B cell (primary cell): ENCODE measurements around the gene RNF157. TPM values are rescaled to one million over a fixed set of nuclear protein-coding genes. Genes with fewer than 3 reads are reported as not detected.

Experiments
- ATAC-seq: fragments of 200-7000 bp; cut with Tn5 transposase; one replicate; pipeline ENCODE4 v1.10.0; 2021; ENCODE audit warnings: low read depth, mild to moderate bottlenecking, moderate number of reproducible peaks, moderate library complexity
- CTCF ChIA-PET: fragments of 350-600 bp; sonication (Branson Sonifier 250); formaldehyde crosslinking; loops from one replicate; lab custom pipeline; 2021; ENCODE audit warnings: antibody characterized with exemption, inconsistent platforms; lab: Charles Lee
- POLR2A ChIA-PET: fragments of 350-600 bp; sonication (Branson Sonifier 250); formaldehyde crosslinking; loops from one replicate; lab custom pipeline; 2021; ENCODE audit warnings: antibody characterized with exemption; lab: Charles Lee
- DNase-seq: peaks from one replicate; pipeline ENCODE4 v3.0.0; 2013
- H2AFZ ChIP-seq: 2 replicates; pipeline ENCODE4 v1.6.1; 2012; ENCODE audit warnings: mild to moderate bottlenecking, low read depth, low read length; ENCODE audit not compliant: insufficient read depth, poor library complexity, severe bottlenecking
- H3K27ac ChIP-seq, 2 donors: 1 replicate in 1 of 2; 2 replicates in 1 of 2; pipeline ENCODE4 v1.5.1; 2012 to 2013; ENCODE audit warnings: low read length in 2 of 2, mild to moderate bottlenecking in 2 of 2, moderate library complexity in 1 of 2
- H3K27me3 ChIP-seq, 4 experiments: fragments of 200-600 bp in 1 of 4; sonication (generic) in 1 of 4; replicated peaks in 1 of 4; 1 replicate in 2 of 4; 2 replicates in 2 of 4; pipeline versions ENCODE4 v1.6.1 to v1.7.0; 2013 to 2016; ENCODE audit warnings: low read length in 3 of 4, mild to moderate bottlenecking in 2 of 4, mixed read lengths in 1 of 4, moderate library complexity in 1 of 4; ENCODE audit not compliant: insufficient read depth in 4 of 4, control insufficient read depth in 3 of 4; ENCODE audit errors: control extremely low read depth in 1 of 4
- H3K36me3 ChIP-seq, 2 experiments: replicated peaks in 1 of 2; 1 replicate in 1 of 2; 2 replicates in 1 of 2; pipeline versions ENCODE4 v1.6.1 to v1.7.1; 2013; ENCODE audit warnings: low read length in 1 of 2; ENCODE audit not compliant: insufficient read depth in 2 of 2, control insufficient read depth in 1 of 2; ENCODE audit errors: control extremely low read depth in 1 of 2, extremely low read depth in 1 of 2
- H3K4me1 ChIP-seq, 2 donors: fragments of 200-600 bp in 1 of 2; sonication (generic) in 1 of 2; 1 replicate in 1 of 2; 2 replicates in 1 of 2; pipeline versions ENCODE4 v1.5.1 to v1.6.1; 2013 to 2017; ENCODE audit warnings: low read length in 2 of 2; ENCODE audit not compliant: control insufficient read depth in 2 of 2, insufficient read depth in 2 of 2
- H3K4me2 ChIP-seq: replicated peaks from 2 replicates; pipeline ENCODE3; 2012; ENCODE audit warnings: mild to moderate bottlenecking, low read depth, low read length; ENCODE audit not compliant: poor library complexity, severe bottlenecking
- H3K4me3 ChIP-seq, 5 experiments: fragments of 200-600 bp in 1 of 5; sonication (generic) in 1 of 5; 1 replicate in 3 of 5; 2 replicates in 2 of 5; pipeline versions ENCODE4 v1.5.1 to v1.7.0; 2011 to 2016; ENCODE audit warnings: low read length in 4 of 5, mild to moderate bottlenecking in 4 of 5, low read depth in 2 of 5, control low read depth in 1 of 5, moderate library complexity in 1 of 5; ENCODE audit not compliant: insufficient read depth in 1 of 5; ENCODE audit errors: control extremely low read depth in 1 of 5, extremely low read depth in 1 of 5
- H3K79me2 ChIP-seq: fragments of 200-600 bp; sonication (generic); one replicate; pipeline ENCODE4 v1.6.0; 2016; ENCODE audit warnings: low read length; ENCODE audit not compliant: control insufficient read depth, insufficient read depth
- H3K9ac ChIP-seq: fragments of 200-600 bp; sonication (generic); 2 replicates; pipeline ENCODE4 v1.6.1; 2017; ENCODE audit warnings: mild to moderate bottlenecking, low read length, moderate library complexity
- H3K9me3 ChIP-seq, 3 donors: one replicate each; pipeline versions ENCODE4 v1.6.1 to v1.7.1; 2013; ENCODE audit warnings: low read length in 2 of 3; ENCODE audit not compliant: control insufficient read depth in 2 of 3, insufficient read depth in 1 of 3; ENCODE audit errors: control extremely low read depth in 1 of 3
- H4K20me1 ChIP-seq: 2 replicates; pipeline ENCODE4 v1.6.0; 2012; ENCODE audit warnings: mild to moderate bottlenecking, low read length; ENCODE audit not compliant: insufficient read depth, control insufficient read depth, poor library complexity, severe bottlenecking
- H3K27ac Mint-ChIP-seq: one replicate; pipeline ENCODE4 v1.8.0; 2021; ENCODE audit warnings: mixed read lengths
- H3K27me3 Mint-ChIP-seq: one replicate; pipeline ENCODE4 v1.8.0; 2021; ENCODE audit warnings: mixed read lengths
- H3K4me1 Mint-ChIP-seq: one replicate; pipeline ENCODE4 v1.8.0; 2021; ENCODE audit warnings: mixed read lengths
- H3K4me3 Mint-ChIP-seq: one replicate; pipeline ENCODE4 v1.8.0; 2021; ENCODE audit warnings: mixed read lengths
- H3K9me3 Mint-ChIP-seq: one replicate; pipeline ENCODE4 v1.8.0; 2022; ENCODE audit warnings: mixed read lengths; ENCODE audit not compliant: insufficient read depth
- EZH2 ChIP-seq: IDR thresholded peaks from 2 replicates; pipeline ENCODE4 v1.6.1; 2012; ENCODE audit warnings: borderline replicate concordance, low read depth, mild to moderate bottlenecking, moderate library complexity, low read length; ENCODE audit not compliant: insufficient read depth, poor library complexity, severe bottlenecking
- WGBS: methylation state at CpG from one replicate; pipeline ENCODE4 v1.1.5; 2013; ENCODE audit warnings: missing lambda C conversion rate; ENCODE audit not compliant: insufficient coverage; 5-methylcytosine and 5-hydroxymethylcytosine counted together
- intact Hi-C: fragments of 100-400 bp; cut with micrococcal nuclease; formaldehyde crosslinking; loops from one replicate; pipeline ENCODE4 v1.10.0; 2022
- polyA plus RNA-seq: library from polyadenylated mRNA; depleted of rRNA; stranded (reverse); fragments of >200 nt; gene quantifications from 2 replicates; pipeline ENCODE4 v1.2.3, GENCODE V29; 2012
- total RNA-seq, 2 donors: library from RNA; stranded (reverse); fragments of 120-200 nt in 1 of 2; gene quantifications; 1 replicate in 1 of 2; 2 replicates in 1 of 2; pipeline versions ENCODE4 v1.2.3 to v1.2.4, GENCODE V29; 2013 to 2022
- TF ChIP-seq, protein P1 (sequence below): fragments of 200-600 bp; IDR thresholded peaks from one replicate; pipeline ENCODE4 v1.8.0; 2022; ENCODE audit warnings: antibody characterized with exemption, mild to moderate bottlenecking

RNF157 gene
- total and polyA plus RNA-seq, 2 donors (not counting 1 experiment from before 2014, with no cell fraction given) = 0.54 to 1.2 TPM

- H3K27me3 Mint-ChIP-seq = no peaks in the 10 kb centered on the region
- ATAC-seq = no peak
- Histone ChIP-seq H3K4me2 (no peak overlapping the region), H4K20me1 (no peaks in the 10 kb centered on the region), H3K27ac (no peak overlapping the region), H3K4me1 (peaks cover 10 to 13% of the 10 kb centered on the region in 2 donors), H3K9ac (no peak overlapping the region), H3K27me3 (no peaks in the 10 kb centered on the region), H3K9me3 (no peaks in the 10 kb centered on the region), H3K36me3 (no peaks in the 10 kb centered on the region), H3K79me2 (no peaks in the 10 kb centered on the region), H3K4me3 (no peak overlapping the region), H2AFZ (no peak overlapping the region)
- DNase-seq = no peak
- POLR2A ChIA-PET = no interaction called here
- peaks cover 16% of the 10 kb centered on the region for H3K4me1 Mint-ChIP-seq
- no peaks in the 10 kb centered on the region for H3K9me3 Mint-ChIP-seq
- WGBS = 94% methylated on average over 22 of the region's 23 CpGs
- no peak for TF ChIP-seq EZH2
- TF ChIP-seq, protein P1, sequence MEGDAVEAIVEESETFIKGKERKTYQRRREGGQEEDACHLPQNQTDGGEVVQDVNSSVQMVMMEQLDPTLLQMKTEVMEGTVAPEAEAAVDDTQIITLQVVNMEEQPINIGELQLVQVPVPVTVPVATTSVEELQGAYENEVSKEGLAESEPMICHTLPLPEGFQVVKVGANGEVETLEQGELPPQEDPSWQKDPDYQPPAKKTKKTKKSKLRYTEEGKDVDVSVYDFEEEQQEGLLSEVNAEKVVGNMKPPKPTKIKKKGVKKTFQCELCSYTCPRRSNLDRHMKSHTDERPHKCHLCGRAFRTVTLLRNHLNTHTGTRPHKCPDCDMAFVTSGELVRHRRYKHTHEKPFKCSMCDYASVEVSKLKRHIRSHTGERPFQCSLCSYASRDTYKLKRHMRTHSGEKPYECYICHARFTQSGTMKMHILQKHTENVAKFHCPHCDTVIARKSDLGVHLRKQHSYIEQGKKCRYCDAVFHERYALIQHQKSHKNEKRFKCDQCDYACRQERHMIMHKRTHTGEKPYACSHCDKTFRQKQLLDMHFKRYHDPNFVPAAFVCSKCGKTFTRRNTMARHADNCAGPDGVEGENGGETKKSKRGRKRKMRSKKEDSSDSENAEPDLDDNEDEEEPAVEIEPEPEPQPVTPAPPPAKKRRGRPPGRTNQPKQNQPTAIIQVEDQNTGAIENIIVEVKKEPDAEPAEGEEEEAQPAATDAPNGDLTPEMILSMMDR = no peak
- H3K27ac Mint-ChIP-seq = no peak overlapping the region
- no peak overlapping the region for H3K4me3 Mint-ChIP-seq
- CTCF ChIA-PET = interaction anchor here (0.8 to 1.1 kb wide), 6 partner anchors 21 to 257 kb away, joined by 3 to 6 read pairs (median 4); no protein-coding TSS in a partner anchor
- intact Hi-C loops = no loop called here
Observed at GRCh38 chr17:76150712-76151622, 89.3 kb downstream of the RNF157 start.

DNA sequence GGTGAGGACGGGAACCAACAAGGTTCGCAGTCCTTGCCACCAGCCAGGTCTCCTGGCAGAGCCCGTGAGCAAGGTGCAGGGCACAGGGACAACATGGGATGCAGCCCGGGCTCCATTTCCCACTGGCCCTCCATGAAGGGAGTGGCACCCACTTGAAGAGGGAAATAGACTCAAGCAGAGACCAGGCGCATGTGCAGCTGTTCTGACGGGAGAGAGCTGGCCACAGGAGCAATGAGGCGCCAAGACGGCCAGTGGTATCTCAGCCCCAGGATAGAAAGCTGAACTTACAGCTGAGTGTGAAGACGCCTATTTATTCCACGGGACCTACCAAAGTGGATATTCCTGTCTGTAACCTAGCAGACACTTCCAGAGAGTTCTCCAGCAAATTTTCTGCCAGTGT is 91.1 kb downstream of the RNF157 start:
- CTCF ChIA-PET = no interaction called here
- POLR2A ChIA-PET = no interaction called here
- Histone ChIP-seq H3K9me3 (no peaks in the 10 kb centered on the region), H3K9ac (no peak overlapping the region), H3K79me2 (no peaks in the 10 kb centered on the region), H3K27ac (no peak overlapping the region), H2AFZ (no peak overlapping the region), H3K36me3 (no peaks in the 10 kb centered on the region), H3K4me3 (no peak overlapping the region), H3K27me3 (no peaks in the 10 kb centered on the region), H3K4me1 (peaks cover 26 to 29% of the 10 kb centered on the region in 2 donors), H3K4me2 (no peak overlapping the region), H4K20me1 (no peaks in the 10 kb centered on the region)
- no peak overlapping the region for H3K4me3 Mint-ChIP-seq
- peaks cover 32% of the 10 kb centered on the region for H3K4me1 Mint-ChIP-seq
- no peaks in the 10 kb centered on the region for H3K27me3 Mint-ChIP-seq
- H3K27ac Mint-ChIP-seq = no peak overlapping the region
- TF ChIP-seq, protein P1 = no peak
- TF ChIP-seq EZH2 = no peak
- H3K9me3 Mint-ChIP-seq = no peaks in the 10 kb centered on the region
- DNase-seq (no peak), ATAC-seq (no peak)
- 93% methylated on average over 9 of the region's 10 CpGs for WGBS
- intact Hi-C loops = no loop called here
